ENCODE data around the gene CYSTM1.

Gene CYSTM1

DNA sequence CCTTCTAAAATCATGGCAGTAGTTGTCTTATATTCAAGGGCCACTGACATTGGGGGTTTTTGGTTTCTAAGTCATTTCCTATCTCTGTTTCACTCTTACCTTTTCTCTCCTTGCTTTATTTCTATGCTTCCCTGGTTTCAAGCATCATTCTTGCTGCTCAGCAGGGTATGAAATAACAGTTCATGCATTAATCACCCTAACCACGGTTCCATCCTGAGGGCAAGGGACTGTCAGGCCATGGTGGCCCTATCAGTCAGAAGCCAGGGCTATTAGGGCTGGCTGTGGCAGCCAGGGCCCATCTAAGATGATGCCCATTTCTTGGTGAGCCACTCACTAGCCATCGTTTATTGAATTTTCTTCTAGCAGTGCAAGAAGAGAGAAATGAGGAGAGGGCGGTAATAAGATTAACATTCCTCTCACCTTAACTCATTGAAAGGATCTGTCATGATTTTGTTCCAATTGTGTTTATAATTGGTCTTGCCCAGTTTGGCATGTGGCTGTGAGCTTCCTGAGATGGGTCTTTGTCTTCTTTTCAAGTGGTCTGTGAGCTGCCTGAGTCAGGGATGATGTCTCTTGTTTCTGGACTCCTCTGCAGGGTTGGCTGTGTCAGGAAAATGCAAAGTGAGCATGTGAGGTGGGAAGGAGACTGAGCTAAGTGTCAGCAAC lies 45.2 kb downstream of the CYSTM1 start:
- H3K27me3 Mint-ChIP-seq = no peaks in the 10 kb centered on the region
- H3K4me1 Mint-ChIP-seq = peaks cover 33% of the 10 kb centered on the region
- no peak overlapping the region for H3K4me3 Mint-ChIP-seq
- no peak for DNase-seq
- ATAC-seq = peak; percentile 72
- H3K27ac Mint-ChIP-seq = peak overlapping the region; percentile 7
- no peaks in the 10 kb centered on the region for H3K9me3 Mint-ChIP-seq
- H3K36me3 Mint-ChIP-seq (ENCODE audit: low read depth) = no peaks in the 10 kb centered on the region

DNA sequence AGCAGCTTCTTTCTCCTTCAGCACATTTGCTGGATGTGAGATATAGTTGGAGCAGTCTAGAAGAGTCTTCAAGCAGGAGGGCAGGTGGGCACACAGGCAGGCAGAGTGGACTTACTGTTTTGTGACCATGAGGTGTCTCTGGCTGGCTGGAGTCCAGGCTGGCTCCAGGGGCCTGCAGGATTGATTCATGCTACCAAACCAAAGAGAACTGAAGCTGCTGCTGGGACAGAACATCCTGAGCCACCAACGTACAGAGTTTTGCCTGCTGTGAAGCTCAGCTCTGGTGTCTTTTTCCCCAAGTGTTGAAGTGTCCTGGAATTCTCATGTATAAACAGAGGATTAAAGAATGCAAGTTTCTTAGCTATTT lies 45.7 kb downstream of the CYSTM1 start:
- Mint-ChIP-seq H3K4me3 (no peak overlapping the region), H3K36me3 (ENCODE audit: low read depth) (no peaks in the 10 kb centered on the region), H3K4me1 (peaks cover 32% of the 10 kb centered on the region), H3K27me3 (no peaks in the 10 kb centered on the region), H3K27ac (peak overlapping the region; percentile 7), H3K9me3 (no peaks in the 10 kb centered on the region)
- no peak for ATAC-seq
- no peak for DNase-seq

DNA sequence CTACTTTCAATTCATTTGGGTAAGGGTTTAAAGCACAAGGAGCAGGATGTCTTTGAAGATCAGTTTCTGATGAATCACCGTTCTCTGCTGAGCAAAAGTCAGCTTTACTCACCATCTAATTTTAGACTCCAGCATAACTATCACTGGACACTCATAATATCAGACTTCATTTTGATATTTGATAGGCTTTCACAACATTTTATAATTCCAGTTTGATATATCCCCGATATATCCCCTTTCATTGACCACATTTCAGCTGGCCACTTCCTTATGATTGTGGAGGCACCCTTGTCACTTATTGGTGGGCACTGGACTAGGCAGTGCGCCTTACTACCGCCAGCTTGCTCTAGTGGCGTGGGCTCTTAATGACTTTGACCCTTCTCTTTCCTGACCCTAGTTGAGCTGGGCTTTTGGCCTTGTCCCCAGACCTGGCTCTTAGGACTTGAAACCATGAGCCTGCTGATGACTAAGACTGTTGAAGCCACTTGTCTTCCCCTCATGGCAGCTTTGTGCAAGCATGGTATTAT lies 46.8 kb downstream of the CYSTM1 start:
- Mint-ChIP-seq H3K4me1 (peaks cover 32% of the 10 kb centered on the region), H3K4me3 (no peak overlapping the region), H3K27me3 (no peaks in the 10 kb centered on the region), H3K36me3 (ENCODE audit: low read depth) (no peaks in the 10 kb centered on the region), H3K27ac (peak overlapping the region; percentile 32), H3K9me3 (no peaks in the 10 kb centered on the region)
- peak; percentile 69 for ATAC-seq
- no peak for DNase-seq

DNA sequence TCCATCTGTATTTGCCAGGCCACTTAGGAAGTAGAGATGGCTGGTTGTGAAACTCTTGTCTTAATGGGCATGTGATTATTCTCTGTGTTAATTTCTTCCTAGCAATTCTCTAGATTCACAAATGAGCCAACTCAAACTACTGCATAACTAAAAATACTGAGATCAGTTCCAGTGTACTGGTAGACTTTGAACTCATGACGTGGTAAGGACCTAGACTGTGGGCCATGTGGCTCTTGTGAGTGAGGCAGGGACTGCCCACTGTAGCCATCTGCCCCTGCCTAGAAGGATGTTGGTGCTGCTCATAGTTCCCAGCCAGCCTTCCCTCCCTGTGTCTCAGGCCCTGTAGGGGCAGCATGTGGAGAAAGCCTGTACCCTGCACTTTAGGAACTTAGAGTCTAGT lies 47.4 kb downstream of the CYSTM1 start:
- Mint-ChIP-seq H3K4me3 (no peak overlapping the region), H3K36me3 (ENCODE audit: low read depth) (no peaks in the 10 kb centered on the region), H3K4me1 (peaks cover 32% of the 10 kb centered on the region), H3K27ac (no peak overlapping the region), H3K27me3 (no peaks in the 10 kb centered on the region), H3K9me3 (no peaks in the 10 kb centered on the region)
- DNase-seq (no peak), ATAC-seq (no peak)

DNA sequence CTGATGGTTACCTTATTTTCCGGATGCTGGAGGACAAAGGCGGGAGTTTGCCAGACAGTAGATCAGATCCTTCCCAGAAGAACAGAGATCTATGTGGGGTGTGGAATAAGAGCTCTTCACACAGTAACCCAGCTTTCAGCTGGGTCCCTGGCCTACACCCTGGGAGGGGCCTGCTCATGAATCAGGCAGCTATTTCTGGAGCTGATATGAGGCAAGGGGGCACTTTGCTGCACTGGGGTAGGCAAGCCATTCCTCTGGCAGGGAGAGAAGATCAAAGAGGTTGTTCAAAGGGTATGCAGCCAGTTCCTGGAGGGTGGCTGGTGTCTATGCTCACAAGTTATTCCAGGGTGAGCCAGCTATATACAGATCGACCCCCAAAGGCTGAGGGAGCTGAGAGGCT lies 48.6 kb downstream of the CYSTM1 start:
- H3K27ac Mint-ChIP-seq = no peak overlapping the region
- no peak overlapping the region for H3K4me3 Mint-ChIP-seq
- no peaks in the 10 kb centered on the region for H3K36me3 Mint-ChIP-seq (ENCODE audit: low read depth)
- H3K27me3 Mint-ChIP-seq = no peaks in the 10 kb centered on the region
- ATAC-seq (no peak), DNase-seq (no peak)
- no peaks in the 10 kb centered on the region for H3K9me3 Mint-ChIP-seq
- peaks cover 32% of the 10 kb centered on the region for H3K4me1 Mint-ChIP-seq

DNA sequence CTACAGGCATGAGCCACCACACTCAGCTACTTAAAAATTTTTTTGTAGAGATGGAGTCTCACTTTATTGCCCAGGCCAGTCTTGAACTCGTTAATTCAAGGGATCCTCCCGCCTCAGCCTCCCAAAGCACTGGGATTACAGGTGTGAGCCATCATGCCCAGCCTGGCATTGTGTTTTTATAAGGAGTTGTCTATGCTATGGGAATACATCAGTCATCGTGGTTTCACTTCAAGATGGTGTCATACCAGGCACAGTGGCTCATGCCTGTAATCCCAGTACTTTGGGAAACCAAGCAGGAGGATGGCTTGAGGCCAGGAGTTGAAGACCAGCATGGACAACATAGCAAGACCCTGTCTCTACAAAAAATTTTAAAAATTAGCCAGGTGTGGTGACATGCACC lies 49.7 kb downstream of the CYSTM1 start:
- H3K27ac Mint-ChIP-seq = no peak overlapping the region
- H3K4me3 Mint-ChIP-seq = no peak overlapping the region
- no peaks in the 10 kb centered on the region for H3K27me3 Mint-ChIP-seq
- H3K9me3 Mint-ChIP-seq = no peaks in the 10 kb centered on the region
- H3K36me3 Mint-ChIP-seq (ENCODE audit: low read depth) = no peaks in the 10 kb centered on the region
- H3K4me1 Mint-ChIP-seq = peaks cover 30% of the 10 kb centered on the region
- ATAC-seq = no peak
- no peak for DNase-seq

DNA sequence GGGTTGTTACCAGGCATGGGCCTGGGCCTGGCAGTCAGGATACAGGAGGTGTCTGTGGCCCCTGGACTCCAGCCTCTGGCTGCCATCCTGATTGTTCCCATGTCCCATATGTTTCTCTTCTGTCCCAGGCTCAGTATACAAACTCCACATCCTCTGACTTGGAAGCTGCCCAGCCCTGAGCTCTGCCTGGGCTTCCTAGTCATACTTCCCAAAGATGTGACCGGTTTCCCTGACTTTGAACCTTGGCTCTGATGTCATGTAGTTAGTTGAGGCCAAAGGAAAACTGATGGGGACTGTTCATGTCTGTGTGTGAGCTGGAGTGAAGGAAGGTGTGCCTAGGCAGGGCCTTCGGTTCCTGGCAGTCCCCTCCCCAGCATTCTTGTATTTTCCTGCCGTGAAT lies 50.4 kb downstream of the CYSTM1 start:
- no peak overlapping the region for H3K4me3 Mint-ChIP-seq
- no peaks in the 10 kb centered on the region for H3K36me3 Mint-ChIP-seq (ENCODE audit: low read depth)
- DNase-seq (no peak), ATAC-seq (no peak)
- no peaks in the 10 kb centered on the region for H3K9me3 Mint-ChIP-seq
- peaks cover 23% of the 10 kb centered on the region for H3K4me1 Mint-ChIP-seq
- no peak overlapping the region for H3K27ac Mint-ChIP-seq
- no peaks in the 10 kb centered on the region for H3K27me3 Mint-ChIP-seq

DNA sequence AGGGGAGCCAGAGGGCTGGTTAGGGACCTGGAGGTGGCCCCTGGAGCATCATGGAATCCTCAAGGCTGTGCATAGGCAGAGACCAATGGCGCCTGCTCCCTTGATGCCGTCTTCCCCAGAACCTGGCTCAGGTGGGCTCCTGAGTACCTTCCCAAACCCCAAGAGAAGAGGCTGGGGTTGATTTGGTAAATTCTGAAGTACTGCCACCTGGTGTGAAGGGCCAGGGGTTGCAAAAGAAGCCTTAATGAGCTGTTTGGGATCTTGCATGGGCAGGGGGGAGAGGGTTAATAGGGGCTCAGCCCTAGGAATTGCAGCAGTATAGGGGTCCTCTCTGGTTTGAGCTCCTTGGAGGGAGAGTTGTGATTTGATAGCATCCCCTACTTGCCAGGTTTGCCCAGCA lies 52.1 kb downstream of the CYSTM1 start:
- no peak overlapping the region for H3K27ac Mint-ChIP-seq
- no peaks in the 10 kb centered on the region for H3K36me3 Mint-ChIP-seq (ENCODE audit: low read depth)
- no peaks in the 10 kb centered on the region for H3K27me3 Mint-ChIP-seq
- ATAC-seq = no peak
- H3K4me1 Mint-ChIP-seq = peaks cover 6% of the 10 kb centered on the region
- H3K4me3 Mint-ChIP-seq = no peak overlapping the region
- no peak for DNase-seq
- no peaks in the 10 kb centered on the region for H3K9me3 Mint-ChIP-seq

DNA sequence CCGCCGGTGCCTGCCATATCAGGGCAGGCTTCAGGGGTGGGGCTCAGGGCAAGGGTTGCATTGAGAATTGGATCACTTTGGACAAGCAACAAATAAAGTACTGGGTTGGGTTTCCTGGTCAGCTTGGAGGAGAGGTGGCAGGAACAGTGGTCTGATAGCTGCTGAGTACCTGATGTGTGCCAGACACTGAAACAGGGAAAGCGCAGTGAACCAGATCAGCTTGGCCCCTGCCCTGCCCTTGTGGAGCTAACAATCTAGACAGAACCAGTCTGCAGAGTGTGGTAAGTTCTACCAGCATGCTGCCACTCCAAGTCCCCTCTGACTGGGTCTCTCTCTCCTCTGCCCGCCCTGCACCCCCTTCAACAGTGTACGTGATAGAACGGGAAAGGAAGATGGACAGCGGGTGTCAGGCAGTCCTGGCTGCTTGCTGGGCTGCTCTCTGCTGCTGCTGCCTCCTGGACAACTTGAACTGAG lies 53.4 kb downstream of the CYSTM1 start:
- Mint-ChIP-seq H3K36me3 (ENCODE audit: low read depth) (no peaks in the 10 kb centered on the region), H3K27me3 (no peaks in the 10 kb centered on the region), H3K4me3 (no peak overlapping the region), H3K27ac (no peak overlapping the region), H3K9me3 (no peaks in the 10 kb centered on the region), H3K4me1 (no peaks in the 10 kb centered on the region)
- no peak for ATAC-seq
- DNase-seq = no peak

DNA sequence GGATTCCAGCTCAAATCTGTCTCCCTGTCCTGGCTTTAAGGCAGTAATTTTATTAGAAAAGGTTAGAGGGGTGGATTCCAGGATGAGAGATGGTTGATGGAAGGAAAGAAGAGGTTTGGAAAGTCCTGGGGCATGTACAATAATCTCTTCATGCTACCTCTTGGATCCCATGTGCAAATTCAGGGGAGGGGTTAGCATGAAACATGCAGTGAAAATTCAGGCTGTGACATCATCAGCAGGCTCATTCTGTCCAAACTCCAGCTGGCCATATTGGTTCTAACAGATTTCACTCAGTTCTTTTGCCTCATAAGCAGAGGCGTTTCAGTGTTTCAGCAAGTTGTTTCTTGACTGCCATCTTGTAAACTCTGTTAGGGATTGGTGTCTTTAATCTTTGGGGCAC lies 55.4 kb downstream of the CYSTM1 start:
- Mint-ChIP-seq H3K4me1 (no peaks in the 10 kb centered on the region), H3K9me3 (no peaks in the 10 kb centered on the region), H3K36me3 (ENCODE audit: low read depth) (no peaks in the 10 kb centered on the region), H3K27ac (no peak overlapping the region), H3K27me3 (no peaks in the 10 kb centered on the region), H3K4me3 (no peak overlapping the region)
- DNase-seq (no peak), ATAC-seq (no peak)

DNA sequence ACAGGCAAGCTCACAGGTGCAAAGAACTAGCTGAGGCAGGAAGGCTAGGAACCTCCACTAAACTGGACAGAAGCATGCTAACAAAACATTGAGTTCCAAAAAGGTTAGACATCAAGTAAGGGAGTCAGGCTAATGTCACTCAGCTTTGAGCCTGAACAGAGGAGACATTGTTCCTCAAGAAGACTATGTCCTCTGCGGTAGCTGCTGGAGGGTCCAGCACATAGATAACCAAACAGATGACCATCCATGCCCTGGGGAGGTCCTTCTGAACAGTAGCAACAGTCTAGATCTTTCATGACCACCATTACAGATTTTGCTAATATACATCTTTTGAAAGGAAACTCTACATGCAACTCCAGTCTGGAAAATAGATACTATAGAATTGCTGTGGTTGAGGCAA lies 57.7 kb downstream of the CYSTM1 start:
- no peaks in the 10 kb centered on the region for H3K27me3 Mint-ChIP-seq

DNA sequence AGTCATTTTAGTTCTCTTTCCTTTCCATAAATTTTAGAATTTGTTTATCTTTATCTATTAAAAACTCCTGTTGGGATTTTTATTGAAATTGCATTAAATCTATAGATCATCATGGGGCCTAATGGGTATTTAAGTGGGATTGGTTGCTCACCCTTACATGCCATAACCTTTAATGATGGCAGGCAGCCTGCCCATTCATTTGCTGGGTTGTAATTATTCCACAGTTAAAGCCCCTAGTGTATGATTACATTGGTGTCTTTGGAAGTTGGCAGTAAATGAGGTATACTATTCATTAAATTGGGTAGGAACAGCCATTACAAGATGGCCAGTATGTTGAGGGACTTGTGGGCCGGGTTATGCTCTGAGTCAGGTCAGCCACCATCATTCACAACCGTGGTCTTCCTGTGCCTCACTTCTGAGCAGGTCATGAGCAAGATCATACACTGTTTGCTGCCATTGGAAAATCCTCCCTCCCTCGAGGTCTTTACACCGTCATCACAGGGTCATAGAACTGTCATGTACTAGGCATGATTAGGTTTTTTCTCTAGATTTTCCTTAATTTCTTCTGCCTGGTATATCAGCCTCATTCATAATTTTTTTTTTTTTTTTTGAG lies 59.5 kb downstream of the CYSTM1 start:
- no peaks in the 10 kb centered on the region for H3K9me3 Mint-ChIP-seq
- H3K36me3 Mint-ChIP-seq (ENCODE audit: low read depth) = no peaks in the 10 kb centered on the region
- DNase-seq (no peak), ATAC-seq (peak; percentile 49)
- no peak overlapping the region for H3K4me3 Mint-ChIP-seq
- no peaks in the 10 kb centered on the region for H3K4me1 Mint-ChIP-seq
- H3K27ac Mint-ChIP-seq = no peak overlapping the region
- H3K27me3 Mint-ChIP-seq = no peaks in the 10 kb centered on the region

More for the DNA sequence above, 57.7 kb downstream of the CYSTM1 start:
- Mint-ChIP-seq H3K4me1 (no peaks in the 10 kb centered on the region), H3K27ac (no peak overlapping the region), H3K4me3 (no peak overlapping the region), H3K36me3 (ENCODE audit: low read depth) (no peaks in the 10 kb centered on the region), H3K9me3 (no peaks in the 10 kb centered on the region)
- ATAC-seq = no peak
- no peak for DNase-seq

DNA sequence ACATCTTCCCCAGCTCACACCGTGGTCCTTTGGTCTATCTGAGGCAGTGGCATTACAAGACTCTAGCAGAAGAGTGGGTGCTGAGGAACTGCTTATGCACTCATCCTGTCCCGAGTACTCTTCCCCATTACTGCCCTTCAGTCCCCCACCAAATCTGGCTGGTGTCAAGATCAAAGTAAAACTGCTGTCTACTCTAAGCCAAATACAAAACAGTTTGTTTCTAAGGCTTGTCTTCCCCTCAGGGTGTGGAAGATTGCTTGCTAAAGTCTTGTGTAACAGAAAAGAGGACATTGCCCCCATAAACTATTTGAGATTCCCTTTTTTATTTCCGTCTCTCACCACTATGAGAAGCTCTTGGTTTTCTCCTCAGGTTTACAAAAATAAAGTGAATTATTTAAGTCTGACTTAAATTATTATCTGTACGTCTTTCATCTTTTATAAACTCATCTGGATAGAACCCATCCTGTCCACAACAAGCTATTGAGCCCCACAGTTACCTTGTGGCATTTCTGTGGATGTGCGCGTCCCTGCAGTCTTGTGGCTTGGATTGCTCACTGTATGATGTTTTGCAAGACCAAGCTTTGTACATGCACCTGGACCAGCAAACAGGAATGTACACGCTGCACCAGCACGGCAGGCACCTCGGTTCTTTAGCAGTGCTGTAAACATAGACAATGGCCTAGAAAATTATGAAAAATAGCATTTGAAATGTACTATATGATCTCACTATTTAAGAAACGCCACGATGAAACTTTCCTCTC lies 61.0 kb downstream of the CYSTM1 start:
- Mint-ChIP-seq H3K4me1 (no peaks in the 10 kb centered on the region), H3K36me3 (ENCODE audit: low read depth) (no peaks in the 10 kb centered on the region), H3K27me3 (no peaks in the 10 kb centered on the region), H3K9me3 (no peaks in the 10 kb centered on the region), H3K27ac (no peak overlapping the region), H3K4me3 (no peak overlapping the region)
- no peak for ATAC-seq
- no peak for DNase-seq

DNA sequence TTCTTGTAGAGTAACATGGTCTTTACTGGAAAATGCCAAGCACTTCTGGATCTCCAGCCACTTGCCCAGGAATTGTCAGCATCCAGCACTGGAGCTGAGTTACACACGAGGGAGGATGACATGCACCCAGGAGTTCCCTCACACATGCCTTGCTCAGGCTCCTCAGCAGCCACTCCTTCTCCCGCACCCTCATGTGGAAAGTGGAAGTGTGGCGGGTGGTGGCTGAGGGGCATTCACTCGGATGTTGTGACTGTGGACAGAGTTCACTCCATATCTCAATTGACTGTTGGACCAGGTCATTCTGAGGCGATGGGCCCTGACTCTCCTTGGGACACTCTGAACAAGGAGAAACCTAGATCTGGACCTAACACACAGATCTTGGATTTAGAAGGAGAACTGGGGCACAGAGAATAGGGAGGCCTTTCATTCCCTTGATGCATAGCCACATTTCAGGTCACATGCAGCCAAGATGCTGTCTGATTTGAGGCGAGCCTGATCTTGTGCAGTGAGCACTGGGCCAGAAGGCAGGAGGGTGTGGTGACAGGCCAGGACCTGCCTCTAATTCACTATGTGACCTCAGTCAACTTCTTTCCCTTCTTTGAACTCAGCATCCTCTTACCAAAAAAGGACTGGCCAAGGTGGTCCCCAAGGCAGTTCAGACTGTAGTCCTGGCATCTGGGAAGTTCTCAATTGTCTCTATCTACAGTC lies 62.1 kb downstream of the CYSTM1 start:
- no peak overlapping the region for H3K27ac Mint-ChIP-seq
- ATAC-seq = no peak

More for the DNA sequence above, 62.1 kb downstream of the CYSTM1 start:
- no peaks in the 10 kb centered on the region for H3K9me3 Mint-ChIP-seq
- no peaks in the 10 kb centered on the region for H3K4me1 Mint-ChIP-seq
- no peaks in the 10 kb centered on the region for H3K27me3 Mint-ChIP-seq
- H3K4me3 Mint-ChIP-seq = no peak overlapping the region
- DNase-seq = no peak
- H3K36me3 Mint-ChIP-seq (ENCODE audit: low read depth) = no peaks in the 10 kb centered on the region

Measured in activated naive CD8-positive, alpha-beta T cell treated with anti-CD3 and anti-CD28 coated beads, Interleukin-2, amount 50 U/mL, for 24 hours (primary cell).